SK-N-SH treated with all-trans-retinoic acid at 6 μM for 48 hours (cell line): ENCODE measurements around the gene CLCN7.

Experiments used
- ATAC-seq: fragments of 200-7000 bp; cut with Tn5 transposase; 3 replicates; pipeline ENCODE4 v1.9.1; 2020; ENCODE audit warnings: mild to moderate bottlenecking, moderate library complexity
- ARNTL ChIP-seq: fragments of 450-650 bp; formaldehyde crosslinking; IDR thresholded peaks from 2 replicates; pipeline ENCODE4 v1.5.0; 2020; ENCODE audit warnings: low read depth, mild to moderate bottlenecking, moderate library complexity, borderline replicate concordance
- BACH2 ChIP-seq: fragments of 250-450 bp; sonication (Bioruptor Pico); IDR thresholded peaks from 2 replicates; pipeline ENCODE4 v1.9.0; 2021; ENCODE audit warnings: mild to moderate bottlenecking, borderline replicate concordance
- CSDC2 ChIP-seq: fragments of 250-450 bp; sonication (Bioruptor Pico); IDR thresholded peaks from 2 replicates; pipeline ENCODE4 v1.5.0; 2020; ENCODE audit warnings: mild to moderate bottlenecking, moderate library complexity
- CSRNP3 ChIP-seq: fragments of 250-450 bp; sonication (Bioruptor Pico); IDR thresholded peaks from 2 replicates; pipeline ENCODE4 v1.5.1; 2021; ENCODE audit warnings: mild to moderate bottlenecking, moderate library complexity
- ESRRG ChIP-seq: fragments of 250-450 bp; sonication (Bioruptor Pico); IDR thresholded peaks from 2 replicates; pipeline ENCODE4 v1.6.1; 2021; ENCODE audit warnings: mild to moderate bottlenecking
- ISL1 ChIP-seq: fragments of 250-450 bp; sonication (Bioruptor Pico); IDR thresholded peaks from 2 replicates; pipeline ENCODE4 v2.1.2; 2022; ENCODE audit warnings: mild to moderate bottlenecking, moderate library complexity
- OSR1 ChIP-seq: fragments of 250-450 bp; sonication (Bioruptor Pico); IDR thresholded peaks from 2 replicates; pipeline ENCODE4 v1.8.0; 2022; ENCODE audit warnings: moderate library complexity, mild to moderate bottlenecking, inconsistent platforms
- PATZ1 ChIP-seq: fragments of 250-450 bp; sonication (Bioruptor Pico); IDR thresholded peaks from 2 replicates; pipeline ENCODE4 v1.8.0; 2020; ENCODE audit warnings: mild to moderate bottlenecking, moderate library complexity, borderline replicate concordance
- PPARA ChIP-seq: fragments of 250-450 bp; sonication (Bioruptor Pico); IDR thresholded peaks from 2 replicates; pipeline ENCODE4 v1.5.0; 2020; ENCODE audit warnings: mild to moderate bottlenecking, borderline replicate concordance
- RARB ChIP-seq: fragments of 250-450 bp; sonication (Bioruptor Pico); IDR thresholded peaks from 2 replicates; pipeline ENCODE4 v1.8.0; 2021; ENCODE audit warnings: mild to moderate bottlenecking, moderate library complexity
- TCF4 ChIP-seq: fragments of 250-450 bp; sonication (Bioruptor Pico); IDR thresholded peaks from 2 replicates; pipeline ENCODE4 v1.8.0; 2021; ENCODE audit warnings: mild to moderate bottlenecking, moderate library complexity, borderline replicate concordance
- TOX ChIP-seq: fragments of 250-450 bp; sonication (Bioruptor Pico); IDR thresholded peaks from 2 replicates; pipeline ENCODE4 v1.8.0; 2021; ENCODE audit warnings: mild to moderate bottlenecking, moderate library complexity, borderline replicate concordance
- TSHZ2 ChIP-seq: fragments of 250-450 bp; sonication (Bioruptor Pico); IDR thresholded peaks from 2 replicates; pipeline ENCODE4 v1.5.0; 2020; ENCODE audit warnings: mild to moderate bottlenecking, moderate library complexity
- ZC3H10 ChIP-seq: fragments of 250-450 bp; sonication (Bioruptor Pico); IDR thresholded peaks from 2 replicates; pipeline ENCODE4 v1.5.1; 2021; ENCODE audit warnings: mild to moderate bottlenecking, moderate library complexity
- ZFP3 ChIP-seq: fragments of 250-450 bp; sonication (Bioruptor Pico); IDR thresholded peaks from 2 replicates; pipeline ENCODE4 v1.5.0; 2020; ENCODE audit warnings: mild to moderate bottlenecking, moderate library complexity
- ZFP30 ChIP-seq: fragments of 450-650 bp; formaldehyde crosslinking; IDR thresholded peaks from 2 replicates; pipeline ENCODE4 v1.5.0; 2022; ENCODE audit warnings: mild to moderate bottlenecking, moderate library complexity
- ZNF565 ChIP-seq: fragments of 450-650 bp; formaldehyde crosslinking; conservative IDR thresholded peaks from 2 replicates; pipeline ENCODE4 v1.5.0; 2020; ENCODE audit warnings: low read depth, mild to moderate bottlenecking, moderate library complexity
- ZNF70 ChIP-seq: fragments of 450-650 bp; formaldehyde crosslinking; IDR thresholded peaks from 2 replicates; pipeline ENCODE4 v1.5.0; 2020; ENCODE audit warnings: mild to moderate bottlenecking, moderate library complexity
- ZNF8 ChIP-seq: fragments of 450-650 bp; formaldehyde crosslinking; IDR thresholded peaks from 2 replicates; pipeline ENCODE4 v1.5.0; 2020; ENCODE audit warnings: mild to moderate bottlenecking, moderate library complexity
- TF ChIP-seq, protein P1 (sequence below): fragments of 250-450 bp; sonication (Bioruptor Pico); IDR thresholded peaks from 2 replicates; pipeline ENCODE4 v1.8.0; 2021; ENCODE audit warnings: low read depth, mild to moderate bottlenecking, moderate library complexity, borderline replicate concordance

CLCN7 gene

DNA sequence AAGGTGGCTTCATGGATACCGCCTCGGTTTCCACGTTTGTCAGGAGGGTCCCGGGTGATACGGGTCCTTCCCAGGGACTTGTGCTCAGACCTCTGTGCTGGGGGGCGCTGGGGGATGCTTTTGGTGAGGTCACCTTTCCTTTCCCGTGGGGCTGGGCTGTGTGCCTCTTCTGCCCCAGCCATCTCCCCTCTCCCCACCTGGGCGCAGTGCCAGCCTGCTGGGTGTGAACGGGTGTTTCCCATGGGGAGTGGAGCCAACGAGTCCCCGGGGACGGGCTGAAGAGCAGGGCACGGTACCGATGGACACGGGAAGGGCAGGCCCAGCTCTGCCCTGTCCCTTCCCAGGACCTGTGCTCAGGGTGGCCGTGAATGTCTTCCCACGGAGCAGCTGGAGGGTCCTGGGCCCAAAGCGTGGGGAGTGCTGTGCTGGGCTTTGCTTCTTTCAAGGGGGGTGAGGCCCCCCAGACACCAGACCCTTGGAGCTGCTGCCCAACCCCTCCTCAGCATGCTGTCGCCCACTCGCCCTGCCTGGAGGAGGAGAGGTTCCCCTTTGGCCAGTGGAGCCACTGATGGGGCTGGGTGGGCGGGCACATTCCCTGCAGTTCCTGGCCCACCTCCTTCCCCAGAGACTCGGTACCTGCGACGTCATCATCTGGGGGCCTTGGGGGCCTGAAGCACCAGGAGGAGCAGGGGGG lies 33.8 kb upstream of the CLCN7 start:
- TF ChIP-seq ZC3H10 (no peak), OSR1 (CRISPR knock-in tag) (no peak), TCF4 (CRISPR knock-in tag) (no peak), TSHZ2 (CRISPR knock-in tag) (no peak), TOX (CRISPR knock-in tag) (no peak), ZNF565 (CRISPR knock-in tag) (no peak), ZFP30 (CRISPR knock-in tag) (no peak)
- ATAC-seq = no peak

GRCh38 chr16:1506494-1507213 lies 31.8 kb upstream of the CLCN7 start:
- TF ChIP-seq ZC3H10 = no peak
- TF ChIP-seq ZNF8 (CRISPR knock-in tag) = no peak
- TF ChIP-seq ISL1 (CRISPR knock-in tag) = no peak
- TF ChIP-seq TOX (CRISPR knock-in tag) = no peak
- TF ChIP-seq ZFP3 (CRISPR knock-in tag) = no peak
- ATAC-seq = no peak

GRCh38 chr16:1505912-1506311 lies 31.1 kb upstream of the CLCN7 start:
- TF ChIP-seq RARB (CRISPR knock-in tag) (no peak), ZNF8 (CRISPR knock-in tag) (no peak), ESRRG (no peak), ZNF70 (CRISPR knock-in tag) (no peak), ISL1 (CRISPR knock-in tag) (no peak), ZNF565 (CRISPR knock-in tag) (no peak), ARNTL (CRISPR knock-in tag) (no peak), CSDC2 (no peak), ZFP3 (CRISPR knock-in tag) (no peak), PPARA (no peak), BACH2 (CRISPR knock-in tag) (no peak), ZC3H10 (no peak), TOX (CRISPR knock-in tag) (no peak), CSRNP3 (CRISPR knock-in tag) (no peak)
- TF ChIP-seq, protein P1, sequence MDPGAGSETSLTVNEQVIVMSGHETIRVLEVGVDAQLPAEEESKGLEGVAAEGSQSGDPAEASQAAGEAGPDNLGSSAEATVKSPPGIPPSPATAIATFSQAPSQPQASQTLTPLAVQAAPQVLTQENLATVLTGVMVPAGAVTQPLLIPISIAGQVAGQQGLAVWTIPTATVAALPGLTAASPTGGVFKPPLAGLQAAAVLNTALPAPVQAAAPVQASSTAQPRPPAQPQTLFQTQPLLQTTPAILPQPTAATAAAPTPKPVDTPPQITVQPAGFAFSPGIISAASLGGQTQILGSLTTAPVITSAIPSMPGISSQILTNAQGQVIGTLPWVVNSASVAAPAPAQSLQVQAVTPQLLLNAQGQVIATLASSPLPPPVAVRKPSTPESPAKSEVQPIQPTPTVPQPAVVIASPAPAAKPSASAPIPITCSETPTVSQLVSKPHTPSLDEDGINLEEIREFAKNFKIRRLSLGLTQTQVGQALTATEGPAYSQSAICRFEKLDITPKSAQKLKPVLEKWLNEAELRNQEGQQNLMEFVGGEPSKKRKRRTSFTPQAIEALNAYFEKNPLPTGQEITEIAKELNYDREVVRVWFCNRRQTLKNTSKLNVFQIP (CRISPR knock-in tag) = no peak
- ATAC-seq = no peak

GRCh38 chr16:1505073-1505844 lies 30.4 kb upstream of the CLCN7 start:
- ATAC-seq = no peak
- TF ChIP-seq ZC3H10 (no peak), PATZ1 (CRISPR knock-in tag) (no peak), PPARA (no peak), ZNF70 (CRISPR knock-in tag) (no peak), ZNF8 (CRISPR knock-in tag) (no peak)
- TF ChIP-seq, protein P1 (CRISPR knock-in tag) = no peak
- TF ChIP-seq, all 23 proteins: peak for 0
